ENCODE results near the gene ATRN. TPM values are rescaled to one million over a fixed set of nuclear protein-coding genes. Genes with fewer than 3 reads are reported as not detected.

Gene ATRN
- total RNA-seq, 1 experiment from 2014 or later: 19.9 TPM

DNA sequence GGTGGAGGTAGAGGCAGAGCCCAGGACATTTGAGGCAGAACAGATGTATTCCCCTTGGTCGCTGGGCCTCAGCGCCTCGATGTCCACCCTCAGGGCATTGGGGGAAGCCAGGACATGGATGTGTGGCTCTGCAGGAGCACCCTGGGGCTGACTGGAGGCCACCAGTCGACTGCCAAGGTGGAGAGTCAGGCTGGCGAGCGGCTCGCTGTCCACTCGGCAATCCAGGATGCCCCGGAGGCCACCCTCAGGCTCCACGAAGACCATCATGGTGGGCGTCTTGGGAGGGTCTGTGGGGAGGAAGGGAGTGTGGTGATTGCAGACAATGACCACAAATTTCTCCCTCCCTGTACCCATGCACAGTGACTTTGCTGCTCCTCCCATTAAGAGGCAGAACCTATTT, 219.2 kb downstream of the ATRN start (continued):
- TF ChIP-seq ZNF138 (CRISPR knock-in tag; conservative IDR thresholded peaks at IDR 0.05) (no peak), AR (CRISPR knock-in tag; IDR thresholded peaks at IDR 0.05) (no peak), ZNF121 (CRISPR knock-in tag; IDR thresholded peaks at IDR 0.05) (no peak), ZNF317 (CRISPR knock-in tag; IDR thresholded peaks at IDR 0.05; ENCODE audit: borderline replicate concordance, low read depth) (no peak), IRF2 (CRISPR knock-in tag; IDR thresholded peaks at IDR 0.05; ENCODE audit: borderline replicate concordance, low read depth) (no peak), GTF2I (CRISPR knock-in tag; conservative IDR thresholded peaks at IDR 0.05) (no peak)

GRCh38 chr20:3690413-3690812, 219.6 kb downstream of the ATRN start:
- POLR2A ChIA-PET: interaction anchor here (0.7 kb wide), 1 partner anchor 332 kb away, joined by 7 read pairs; no protein-coding TSS in a partner anchor
- no peak for ATAC-seq
- Mint-ChIP-seq H3K27ac (no peak overlapping the region), H3K27me3 (ENCODE audit: low read depth) (no peaks in the 10 kb centered on the region), H3K4me3 (no peak overlapping the region), H3K4me1 (peaks cover 11% of the 10 kb centered on the region), H3K36me3 (no peaks in the 10 kb centered on the region), H3K9me3 (peaks cover 4% of the 10 kb centered on the region; the same call in 1 of the 2 replicates)
- no peak for DNase-seq (ENCODE audit: low spot score)
- no peak for TF ChIP-seq ZNF232 (CRISPR knock-in tag; IDR thresholded peaks at IDR 0.05)
- no peak for TF ChIP-seq ELF4 (CRISPR knock-in tag; IDR thresholded peaks at IDR 0.05; ENCODE audit: low read depth)
- TF ChIP-seq JUN (CRISPR knock-in tag; IDR thresholded peaks at IDR 0.05): no peak
- TF ChIP-seq ZNF263 (CRISPR knock-in tag; IDR thresholded peaks at IDR 0.05; ENCODE audit: low read depth): no peak
- no peak for TF ChIP-seq ZNF317 (CRISPR knock-in tag; IDR thresholded peaks at IDR 0.05; ENCODE audit: borderline replicate concordance, low read depth)
- no peak for TF ChIP-seq SMAD4 (CRISPR knock-in tag; IDR thresholded peaks at IDR 0.05)
- TF ChIP-seq GTF2I (CRISPR knock-in tag; conservative IDR thresholded peaks at IDR 0.05): no peak
- TF ChIP-seq RORB (CRISPR knock-in tag; IDR thresholded peaks at IDR 0.05): no peak
- TF ChIP-seq, protein P1, sequence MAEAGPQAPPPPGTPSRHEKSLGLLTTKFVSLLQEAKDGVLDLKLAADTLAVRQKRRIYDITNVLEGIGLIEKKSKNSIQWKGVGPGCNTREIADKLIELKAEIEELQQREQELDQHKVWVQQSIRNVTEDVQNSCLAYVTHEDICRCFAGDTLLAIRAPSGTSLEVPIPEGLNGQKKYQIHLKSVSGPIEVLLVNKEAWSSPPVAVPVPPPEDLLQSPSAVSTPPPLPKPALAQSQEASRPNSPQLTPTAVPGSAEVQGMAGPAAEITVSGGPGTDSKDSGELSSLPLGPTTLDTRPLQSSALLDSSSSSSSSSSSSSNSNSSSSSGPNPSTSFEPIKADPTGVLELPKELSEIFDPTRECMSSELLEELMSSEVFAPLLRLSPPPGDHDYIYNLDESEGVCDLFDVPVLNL (CRISPR knock-in tag; IDR thresholded peaks at IDR 0.05; ENCODE audit: borderline replicate concordance, low read depth): no peak
- no peak for TF ChIP-seq CREB1 (CRISPR knock-in tag; IDR thresholded peaks at IDR 0.05)
- CTCF ChIA-PET: interaction anchor here (1.0 to 3.1 kb wide), 3 partner anchors 10 to 20 kb away, joined by 3 to 15 read pairs (median 7); no protein-coding TSS in a partner anchor

GRCh38 chr20:3691306-3691705, 220.5 kb downstream of the ATRN start:
- H3K27me3 Mint-ChIP-seq (ENCODE audit: low read depth): no peaks in the 10 kb centered on the region
- H3K4me3 Mint-ChIP-seq: no peak overlapping the region
- no peaks in the 10 kb centered on the region for H3K36me3 Mint-ChIP-seq
- H3K27ac Mint-ChIP-seq: no peak overlapping the region
- TF ChIP-seq, protein P2, sequence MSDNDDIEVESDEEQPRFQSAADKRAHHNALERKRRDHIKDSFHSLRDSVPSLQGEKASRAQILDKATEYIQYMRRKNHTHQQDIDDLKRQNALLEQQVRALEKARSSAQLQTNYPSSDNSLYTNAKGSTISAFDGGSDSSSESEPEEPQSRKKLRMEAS (CRISPR knock-in tag; IDR thresholded peaks at IDR 0.05): no peak
- TF ChIP-seq SMAD4 (CRISPR knock-in tag; IDR thresholded peaks at IDR 0.05) (no peak), CREB1 (CRISPR knock-in tag; IDR thresholded peaks at IDR 0.05) (no peak), TEAD4 (CRISPR knock-in tag; IDR thresholded peaks at IDR 0.05) (no peak), ZNF232 (CRISPR knock-in tag; IDR thresholded peaks at IDR 0.05) (no peak), ZNF219 (CRISPR knock-in tag; IDR thresholded peaks at IDR 0.05; ENCODE audit: borderline replicate concordance) (no peak)
- TF ChIP-seq, protein P1 (CRISPR knock-in tag; IDR thresholded peaks at IDR 0.05; ENCODE audit: borderline replicate concordance, low read depth): no peak
- H3K9me3 Mint-ChIP-seq: peaks cover 4% of the 10 kb centered on the region; the same call in 1 of the 2 replicates
- ATAC-seq (no peak), DNase-seq (ENCODE audit: low spot score) (no peak)
- ChIA-PET CTCF (interaction anchor here (1.0 to 3.1 kb wide), 3 partner anchors 15 to 90 kb away, joined by 3 to 15 read pairs (median 7); partner anchors contain the start of gene SPEF1), POLR2A (interaction anchor here (0.7 kb wide), 1 partner anchor 333 kb away, joined by 7 read pairs; no protein-coding TSS in a partner anchor)
- peaks cover 10% of the 10 kb centered on the region for H3K4me1 Mint-ChIP-seq
